ENCODE data around the gene CAV2.

- TF ChIP-seq MAX (IDR thresholded peaks at IDR 0.05) (no peak), USF1 (IDR thresholded peaks at IDR 0.05) (no peak), TEAD4 (IDR thresholded peaks at IDR 0.05) (no peak), NFIC (IDR thresholded peaks at IDR 0.05) (no peak), CEBPB (IDR thresholded peaks at IDR 0.05) (no peak), REST (IDR thresholded peaks at IDR 0.05; ENCODE audit: low read depth) (no peak), EP300 (IDR thresholded peaks at IDR 0.05; ENCODE audit: borderline replicate concordance) (no peak)
Measured at GRCh38 chr7:116468534-116468933, 31.0 kb upstream of the CAV2 start.

All from Ishikawa (cell line).